D721Med (cell line): ENCODE data around the gene DSCAM.

Experiments
- DNase-seq: peaks from one replicate; pipeline ENCODE4 v3.0.0; 2011; ENCODE audit warnings: low spot score; ENCODE audit not compliant: insufficient read length
- FAIRE-seq: peaks from 2 replicates; lab custom pipeline; 2011; peaks lifted over from hg19 to GRCh38; lab: Jason Lieb, UNC
- TF ChIP-seq, protein P1 (sequence below): IDR thresholded peaks from 2 replicates; pipeline ENCODE4 v1.5.1; 2012; ENCODE audit warnings: mild to moderate bottlenecking, control low read depth; ENCODE audit not compliant: insufficient read depth; ENCODE audit errors: missing control alignments

The DSCAM gene

GRCh38 chr21:40136571-40136970 lies 710.4 kb downstream of the DSCAM start:
- TF ChIP-seq, protein P1, sequence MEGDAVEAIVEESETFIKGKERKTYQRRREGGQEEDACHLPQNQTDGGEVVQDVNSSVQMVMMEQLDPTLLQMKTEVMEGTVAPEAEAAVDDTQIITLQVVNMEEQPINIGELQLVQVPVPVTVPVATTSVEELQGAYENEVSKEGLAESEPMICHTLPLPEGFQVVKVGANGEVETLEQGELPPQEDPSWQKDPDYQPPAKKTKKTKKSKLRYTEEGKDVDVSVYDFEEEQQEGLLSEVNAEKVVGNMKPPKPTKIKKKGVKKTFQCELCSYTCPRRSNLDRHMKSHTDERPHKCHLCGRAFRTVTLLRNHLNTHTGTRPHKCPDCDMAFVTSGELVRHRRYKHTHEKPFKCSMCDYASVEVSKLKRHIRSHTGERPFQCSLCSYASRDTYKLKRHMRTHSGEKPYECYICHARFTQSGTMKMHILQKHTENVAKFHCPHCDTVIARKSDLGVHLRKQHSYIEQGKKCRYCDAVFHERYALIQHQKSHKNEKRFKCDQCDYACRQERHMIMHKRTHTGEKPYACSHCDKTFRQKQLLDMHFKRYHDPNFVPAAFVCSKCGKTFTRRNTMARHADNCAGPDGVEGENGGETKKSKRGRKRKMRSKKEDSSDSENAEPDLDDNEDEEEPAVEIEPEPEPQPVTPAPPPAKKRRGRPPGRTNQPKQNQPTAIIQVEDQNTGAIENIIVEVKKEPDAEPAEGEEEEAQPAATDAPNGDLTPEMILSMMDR = no peak
- no peak for FAIRE-seq
- DNase-seq = no peak

DNA sequence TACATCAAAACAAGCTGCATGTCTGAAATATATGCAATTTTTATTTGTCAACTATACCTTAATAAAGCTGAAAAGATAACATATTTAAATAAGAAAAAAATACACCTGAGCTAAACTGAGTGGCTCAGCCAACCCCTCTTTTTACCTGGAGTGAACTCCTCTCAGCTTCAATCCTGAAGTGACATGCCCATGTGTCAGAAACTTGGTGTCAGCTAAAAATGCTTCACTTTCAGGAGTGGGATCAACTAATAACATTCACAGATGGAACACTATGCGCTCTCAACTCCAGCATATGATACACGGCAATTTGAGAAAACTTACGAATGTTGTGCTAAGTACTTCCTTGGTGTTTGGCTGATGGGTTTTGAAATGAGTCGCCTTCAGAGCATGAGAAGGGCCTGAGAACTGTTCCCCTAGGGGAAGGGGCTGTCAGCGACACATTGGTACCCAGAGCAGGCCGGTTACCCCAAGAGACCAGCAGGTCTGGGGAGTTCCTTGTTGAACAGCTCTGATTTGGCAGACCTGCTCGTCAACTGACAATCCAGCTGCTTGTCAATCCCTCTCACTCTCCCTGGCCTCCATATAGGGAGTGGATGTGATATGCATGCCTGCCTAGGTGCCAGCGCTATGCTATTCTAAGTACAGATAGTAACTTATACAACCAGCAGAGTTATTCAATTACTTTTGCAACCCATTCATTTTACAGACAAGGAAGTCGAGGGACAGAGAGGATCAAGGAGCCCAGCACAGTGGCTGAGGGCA lies 712.0 kb downstream of the DSCAM start:
- TF ChIP-seq, protein P1 = no peak
- DNase-seq = no peak
- no peak for FAIRE-seq

GRCh38 chr21:40130476-40130875 lies 716.5 kb downstream of the DSCAM start:
- TF ChIP-seq, protein P1 = no peak
- FAIRE-seq (no peak), DNase-seq (no peak)

DNA sequence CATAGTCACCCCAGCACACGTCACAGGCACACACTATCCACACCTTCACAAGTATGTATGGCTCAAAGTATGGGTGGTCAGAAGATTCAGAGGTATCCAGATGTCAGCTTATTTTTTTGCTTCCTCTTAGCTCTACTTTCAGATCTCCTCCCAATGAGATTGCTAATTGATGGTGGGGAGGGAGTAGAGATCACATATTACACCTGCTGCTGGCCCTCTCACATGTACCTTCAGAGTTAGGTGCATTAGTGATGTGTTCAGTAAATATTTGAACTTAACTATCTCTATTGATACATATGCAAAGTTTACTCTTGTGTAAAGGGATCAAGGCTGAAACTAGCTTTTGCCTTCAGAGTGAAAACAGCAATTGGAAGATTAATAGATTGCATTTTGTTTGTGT lies 717.1 kb downstream of the DSCAM start:
- FAIRE-seq = no peak

DNA sequence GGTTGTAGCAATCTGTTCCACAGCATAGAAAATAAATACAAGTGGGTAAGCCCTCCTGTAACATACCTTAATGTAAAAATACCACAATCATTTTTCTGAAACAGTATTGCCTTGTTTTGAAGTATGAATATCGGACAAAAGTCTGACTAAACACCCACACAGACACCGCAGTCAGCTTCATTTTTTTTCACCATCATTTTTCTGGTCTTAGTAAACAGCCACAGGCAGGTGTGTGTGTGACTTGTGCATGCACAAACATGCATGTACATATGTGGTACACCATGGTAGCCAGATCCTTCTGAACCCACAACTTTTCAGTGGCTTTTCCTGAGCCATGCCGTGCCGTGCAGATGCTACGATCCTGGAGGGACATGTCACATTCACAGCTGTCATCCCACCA lies 718.1 kb downstream of the DSCAM start:
- FAIRE-seq (no peak), DNase-seq (no peak)
- TF ChIP-seq, protein P1 = no peak

More for the DNA sequence above, 717.1 kb downstream of the DSCAM start:
- no peak for DNase-seq
- TF ChIP-seq, protein P1 = no peak

- FAIRE-seq (no peak), DNase-seq (no peak)
- TF ChIP-seq, protein P1 = peak; percentile 14
Measured at GRCh38 chr21:40120940-40121575, 725.9 kb downstream of the DSCAM start.

- no peak for DNase-seq
- no peak for FAIRE-seq
Measured at GRCh38 chr21:40118527-40118926, 728.4 kb downstream of the DSCAM start.

More at GRCh38 chr21:40118527-40118926, 728.4 kb downstream of the DSCAM start:
- TF ChIP-seq, protein P1 = no peak
